Activated CD4-positive, CD25-positive, alpha-beta regulatory T cell (primary cell): ENCODE data around the gene UBE2Q2.

Experiments used
- DNase-seq, 4 experiments: peaks; one replicate each; lab custom pipeline; 2025; lab: John Stamatoyannopoulos, UW

Gene UBE2Q2

DNA sequence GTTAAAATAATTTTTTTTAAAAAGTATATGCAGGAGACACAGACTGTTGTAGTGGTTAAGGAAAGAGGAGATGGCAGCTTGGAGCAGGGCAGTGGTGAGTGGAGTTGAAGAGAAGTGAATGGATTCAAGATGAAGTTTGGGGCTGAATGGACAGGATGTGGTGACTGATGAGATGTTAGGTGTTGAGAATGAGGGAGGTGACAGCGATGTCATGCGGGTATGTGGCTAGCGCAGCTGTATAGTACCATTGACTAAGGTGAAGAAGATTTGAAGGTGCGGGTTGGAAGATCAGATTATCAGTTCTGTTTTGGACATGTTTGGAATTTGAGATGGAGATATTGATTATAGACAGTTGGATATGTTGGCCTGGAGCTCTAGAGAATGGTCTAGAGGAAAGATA, 80.5 kb downstream of the UBE2Q2 start:
- no peak for DNase-seq

DNA sequence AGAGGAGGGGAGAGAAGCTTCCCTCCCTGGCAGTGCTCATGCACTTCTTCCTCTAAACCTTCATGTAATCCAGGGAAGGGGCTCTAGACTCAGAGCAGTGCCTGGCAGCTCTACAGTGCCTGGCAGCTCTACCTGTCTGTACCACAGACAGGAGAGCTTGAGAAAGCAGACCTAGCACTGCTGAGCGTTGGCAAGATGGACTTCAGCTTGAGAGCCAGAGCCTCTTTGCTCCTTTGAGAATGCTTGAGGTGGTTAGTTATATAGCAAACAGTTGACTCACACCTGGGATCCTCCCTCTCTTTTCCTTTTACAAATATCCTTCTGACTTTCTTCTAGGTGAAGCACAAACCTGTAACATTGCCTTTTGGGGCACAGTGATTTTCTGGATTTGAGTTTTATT, 81.3 kb downstream of the UBE2Q2 start:
- no peak for DNase-seq

DNA sequence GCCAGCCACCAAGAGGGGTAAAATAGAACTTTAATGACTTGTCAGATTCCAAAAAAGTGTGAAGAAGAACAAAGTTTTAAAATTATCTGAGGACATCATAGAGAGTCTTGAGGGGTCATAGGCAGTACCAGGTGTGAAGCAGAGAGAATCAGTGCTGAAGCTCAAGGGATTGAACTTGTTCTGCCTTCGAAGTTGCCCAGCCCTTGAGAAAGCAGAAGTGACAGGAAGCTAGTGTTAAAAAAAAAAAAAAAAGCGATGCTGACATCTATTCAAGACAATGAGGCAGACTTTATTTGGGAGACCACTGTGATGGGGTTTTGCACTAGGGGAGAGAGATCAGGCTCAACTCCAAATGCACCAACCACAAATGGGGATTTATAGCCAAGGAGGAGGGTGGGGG, 82.2 kb downstream of the UBE2Q2 start:
- no peak for DNase-seq

DNA sequence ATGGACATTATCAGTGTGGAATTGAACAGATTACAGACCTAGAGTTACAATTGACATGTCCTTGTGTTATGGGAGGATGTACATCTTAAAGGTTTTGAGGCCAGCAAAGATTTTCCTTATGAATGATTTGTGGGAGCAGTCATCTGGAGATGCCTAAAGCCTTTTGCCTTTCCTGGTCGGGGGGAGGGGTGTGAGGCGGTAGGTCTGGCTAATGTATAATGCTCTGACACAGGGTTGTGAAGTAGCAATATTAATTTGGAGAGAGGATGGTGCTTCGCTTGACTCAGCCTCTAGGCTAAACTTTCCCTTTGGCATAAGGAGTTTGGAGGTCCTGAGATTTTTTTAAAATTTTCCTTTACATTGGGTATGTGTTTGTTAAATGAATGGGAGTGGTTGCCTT, 83.7 kb downstream of the UBE2Q2 start:
- no peak for DNase-seq

DNA sequence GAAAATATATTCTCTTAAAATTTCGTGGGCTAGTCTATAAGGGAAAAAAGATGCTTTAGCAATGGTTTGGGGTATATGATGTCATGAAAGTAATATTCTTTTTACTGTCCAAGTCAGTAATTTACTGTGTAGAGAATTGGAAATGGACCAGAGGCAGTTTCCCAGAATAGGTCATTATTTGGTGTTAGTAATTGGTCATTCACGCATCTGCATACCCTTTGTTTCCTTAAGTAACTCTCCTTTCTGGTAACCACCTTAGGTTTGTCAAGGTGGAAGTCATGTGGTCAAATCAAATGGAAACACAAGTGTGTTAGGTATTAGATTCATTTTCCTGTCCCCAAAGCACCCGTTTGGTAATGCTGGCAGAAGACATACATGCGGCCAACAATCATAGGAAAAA, 84.4 kb downstream of the UBE2Q2 start:
- DNase-seq, result no peak

DNA sequence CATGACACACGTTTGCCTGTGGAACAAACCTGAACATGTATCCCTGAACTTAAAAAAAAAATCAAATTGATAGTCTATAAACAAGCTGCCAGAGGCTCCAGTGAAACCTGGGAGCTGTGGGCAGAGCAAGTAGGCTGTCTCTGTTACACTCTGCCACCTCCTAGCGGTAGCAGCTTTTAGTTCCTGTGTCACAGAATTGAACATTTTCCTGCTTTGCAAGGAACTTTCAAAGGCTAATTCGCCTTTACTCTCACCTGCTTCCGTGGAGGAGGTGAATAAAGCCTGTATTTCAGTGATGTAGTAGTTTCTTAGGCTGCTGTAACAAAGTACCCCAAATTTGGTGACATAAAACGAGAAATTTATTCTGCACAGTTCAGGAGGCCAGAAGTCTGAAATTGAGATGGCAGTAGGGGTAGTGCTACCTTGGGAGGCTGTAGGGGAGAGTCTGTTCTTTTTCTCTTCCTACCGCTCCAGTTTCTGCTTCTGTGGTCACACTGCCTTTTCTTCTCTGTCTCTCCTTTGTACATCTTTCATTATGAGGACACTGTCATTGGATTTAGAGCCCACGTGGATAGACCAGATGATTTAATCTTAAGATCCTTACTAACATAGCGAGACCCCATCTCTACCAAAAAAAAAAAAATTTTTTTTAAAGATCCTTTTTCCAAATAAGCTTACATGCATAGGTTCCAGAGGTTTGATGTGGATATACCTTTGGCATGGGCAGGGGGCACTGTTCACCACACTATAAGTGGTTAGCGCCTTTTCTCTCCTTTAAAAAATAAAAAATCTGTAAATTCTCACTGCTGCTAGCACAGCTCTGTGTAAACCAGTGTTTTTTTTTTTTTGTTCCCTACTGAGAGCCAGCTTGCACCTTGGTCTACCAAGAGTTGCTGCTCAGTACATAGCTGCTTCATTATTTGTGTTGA, 85.7 kb downstream of the UBE2Q2 start:
- no peak for DNase-seq

DNA sequence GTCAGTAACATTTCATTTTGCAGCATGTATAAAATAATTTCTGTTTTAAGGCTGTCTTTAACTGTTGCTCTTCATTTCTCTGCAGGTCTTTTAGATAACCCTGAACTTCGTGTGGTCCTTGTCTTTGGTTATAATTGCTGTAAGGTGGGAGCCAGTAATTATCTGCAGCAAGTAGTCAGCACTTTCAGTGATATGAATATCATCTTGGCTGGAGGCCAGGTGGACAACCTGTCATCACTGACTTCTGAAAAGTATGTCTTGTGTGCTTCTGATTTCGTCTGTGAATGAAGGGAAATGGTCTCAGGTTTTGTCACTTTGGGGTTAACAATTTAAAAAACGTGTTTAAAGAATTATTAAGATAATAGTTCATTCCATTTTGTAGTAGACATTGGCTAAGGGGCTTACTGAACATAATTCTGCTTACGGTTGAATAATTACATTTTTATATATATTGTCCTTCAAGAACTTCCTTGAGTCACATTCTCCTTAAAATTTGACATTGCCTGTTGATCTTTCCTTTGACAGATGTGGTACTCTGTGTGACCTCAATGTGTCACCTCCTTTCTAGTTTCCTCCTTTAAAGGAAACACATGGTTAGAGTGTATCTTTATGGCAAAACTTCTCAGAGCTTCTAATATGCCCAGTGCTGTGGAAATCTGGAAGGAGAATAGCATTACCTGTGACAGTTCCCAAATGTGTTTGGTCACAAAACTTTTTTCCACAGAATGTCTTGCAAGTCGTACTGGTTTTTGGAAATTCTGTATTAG, 86.7 kb downstream of the UBE2Q2 start:
- no peak for DNase-seq

DNA sequence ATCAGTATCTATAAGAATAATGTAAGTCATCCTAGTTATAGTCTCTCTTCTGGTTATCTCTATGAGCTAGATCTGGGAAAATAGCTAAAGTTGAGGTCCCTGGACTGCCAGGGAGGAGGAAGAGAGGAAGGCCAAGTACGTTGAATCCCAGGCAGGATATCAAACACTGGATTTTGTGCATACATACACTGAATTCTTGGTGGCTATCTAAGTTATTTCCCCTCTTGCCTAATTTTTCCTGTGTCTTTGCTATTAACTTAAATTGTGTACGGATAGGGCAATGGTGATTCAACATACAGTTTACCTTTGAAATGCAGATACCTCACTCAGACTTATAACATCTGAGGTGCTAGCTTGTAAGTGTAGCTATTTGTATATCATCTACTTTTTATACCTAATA, 87.6 kb downstream of the UBE2Q2 start:
- no peak for DNase-seq

DNA sequence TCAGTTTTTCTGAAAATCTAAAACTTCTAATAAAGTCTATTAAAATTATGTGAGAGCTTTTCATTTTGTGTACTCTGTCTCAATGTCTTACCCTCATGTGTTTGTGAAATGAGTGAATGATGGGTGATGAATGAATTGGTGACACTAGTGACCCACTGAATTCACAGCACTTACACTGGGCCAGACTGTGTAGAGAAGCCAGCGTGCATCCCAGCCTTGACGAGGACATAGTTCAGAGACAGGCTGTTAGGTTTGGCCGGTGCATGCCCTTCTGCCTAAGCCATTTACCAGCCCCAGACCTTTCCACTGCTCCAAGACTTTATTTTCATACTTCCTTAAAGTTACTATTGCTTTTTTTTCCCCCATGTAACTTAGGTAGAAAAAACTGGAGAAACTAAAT, 99.2 kb downstream of the UBE2Q2 start:
- DNase-seq, result no peak

DNA sequence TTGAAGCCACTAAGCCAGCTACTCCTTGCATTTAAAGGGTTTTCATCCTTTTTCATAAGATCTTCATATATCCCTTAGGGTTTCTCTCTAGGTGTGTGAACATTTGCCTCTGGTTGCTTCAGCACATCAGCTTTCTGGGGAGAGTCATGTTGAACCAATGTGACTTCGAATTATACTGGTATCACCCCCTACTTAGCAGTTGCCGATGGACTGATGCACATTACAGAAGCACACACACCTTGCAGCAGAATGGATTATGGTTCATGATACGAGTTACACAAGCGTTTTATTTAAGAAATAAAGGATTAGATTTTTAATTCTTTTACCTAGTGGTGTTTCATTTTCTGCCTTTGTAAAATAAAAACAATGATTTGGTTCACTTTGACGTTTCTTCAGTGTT, 100.0 kb downstream of the UBE2Q2 start:
- DNase-seq, result no peak

DNA sequence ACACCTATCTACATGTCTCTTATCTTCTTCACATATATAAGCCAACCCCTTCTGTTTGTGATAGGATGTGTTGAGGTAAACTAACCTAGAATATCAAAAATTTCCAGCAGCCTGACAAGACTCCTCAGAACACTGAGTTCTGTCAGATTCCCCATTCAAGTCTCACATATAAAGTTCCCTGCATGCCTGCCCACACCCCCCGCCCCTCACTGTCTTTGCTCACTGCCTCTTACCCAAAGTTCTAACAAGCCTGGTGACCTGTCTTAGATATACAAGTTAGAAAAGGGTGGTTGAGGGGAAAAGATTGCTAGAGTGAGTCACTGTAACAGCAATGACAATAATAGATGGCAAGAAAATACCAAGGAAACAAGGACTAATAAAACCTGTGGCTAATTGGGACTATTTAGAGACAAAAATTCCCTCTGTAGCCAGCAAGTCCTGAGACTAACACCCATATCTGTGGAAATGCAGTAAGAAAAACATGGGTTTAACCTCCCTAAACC, 100.5 kb downstream of the UBE2Q2 start:
- no peak for DNase-seq

DNA sequence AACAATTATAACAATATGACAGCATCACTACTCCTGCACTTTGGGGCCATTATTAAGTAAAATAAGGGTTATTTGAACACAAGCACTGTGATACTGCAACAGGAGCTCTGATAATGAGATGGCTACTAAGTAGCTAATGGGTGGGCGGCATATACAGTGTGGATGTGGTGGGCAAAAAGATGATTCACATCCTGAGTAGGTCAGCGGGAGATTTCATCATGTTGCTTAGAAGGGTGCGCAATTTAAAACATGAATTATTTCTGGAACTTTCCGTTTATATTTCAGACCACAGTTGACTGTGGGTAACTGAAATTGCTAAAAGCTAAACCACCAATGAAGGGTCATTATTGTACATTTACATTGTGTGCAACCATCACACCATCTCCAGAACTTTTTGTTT, 102.7 kb downstream of the UBE2Q2 start:
- DNase-seq, result no peak

DNA sequence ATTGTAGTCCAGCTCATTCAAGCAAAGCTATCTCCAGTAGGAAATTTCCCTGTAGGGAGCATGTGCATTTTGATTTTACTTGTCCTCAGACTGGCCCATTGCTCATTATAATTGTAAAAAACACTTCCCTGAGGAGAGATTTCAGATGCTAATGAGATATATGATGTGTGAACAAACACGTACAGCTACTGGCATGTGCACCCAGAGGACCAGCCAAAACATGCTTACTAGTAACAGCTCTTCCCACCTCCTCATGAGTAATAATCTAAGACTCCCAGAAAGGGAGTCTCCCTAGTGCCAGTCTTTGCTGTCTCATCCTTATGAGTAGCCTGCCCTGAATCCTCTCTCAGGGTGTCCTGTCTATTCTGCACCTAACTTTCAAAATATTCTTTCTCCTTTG, 103.8 kb downstream of the UBE2Q2 start:
- no peak for DNase-seq

DNA sequence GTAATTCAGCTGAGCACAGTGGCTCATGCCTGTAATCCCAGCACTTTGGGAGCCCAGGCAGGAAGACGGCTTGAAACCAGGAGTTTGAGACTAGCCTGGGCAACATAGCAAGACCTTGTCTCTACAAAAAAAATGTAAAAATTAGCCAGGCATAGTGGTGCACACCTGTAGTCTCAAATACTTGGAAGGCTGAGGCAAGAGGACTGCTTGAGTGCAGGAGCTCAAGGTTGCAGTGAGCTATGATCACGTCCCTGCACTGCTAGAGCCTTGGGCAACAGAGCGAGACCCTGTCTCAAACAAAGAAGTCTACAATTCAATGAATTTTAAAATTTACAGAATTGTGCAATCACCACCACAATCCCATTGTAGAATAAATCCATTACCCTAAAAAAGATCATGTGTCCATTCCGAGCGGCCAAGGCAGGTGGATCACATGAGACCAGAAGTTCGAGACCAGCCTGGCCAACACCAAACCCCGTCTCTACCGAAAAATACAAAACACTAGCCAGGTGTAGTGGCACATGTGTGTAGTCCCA, 105.6 kb downstream of the UBE2Q2 start:
- no peak for DNase-seq
